ENCODE data around the gene RTCA.

DNA sequence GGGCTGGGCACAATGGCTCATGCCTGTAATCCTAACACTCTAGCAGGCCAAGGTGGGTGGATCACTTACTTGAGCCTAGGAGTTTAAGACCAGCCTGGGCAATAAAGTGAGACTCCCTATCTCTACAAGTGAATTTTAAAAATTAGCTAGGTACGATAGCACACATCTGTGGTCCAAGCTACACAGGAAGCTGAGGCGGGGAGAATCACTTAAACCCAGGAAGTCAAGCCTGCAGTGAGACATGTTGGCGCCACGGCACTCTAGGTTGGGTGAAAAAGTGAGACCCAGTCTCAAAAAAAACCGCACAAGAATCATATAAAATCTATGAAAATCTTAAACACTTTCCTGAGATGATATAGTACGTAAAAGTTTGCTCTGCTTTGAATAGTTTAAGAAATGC lies 46.6 kb upstream of the RTCA start:
- TF ChIP-seq BHLHE40 (IDR thresholded peaks at IDR 0.05; ENCODE audit: borderline replicate concordance) = no peak
- no peak for TF ChIP-seq FOXA1 (IDR thresholded peaks at IDR 0.05)
- TF ChIP-seq L3MBTL2 (conservative IDR thresholded peaks at IDR 0.05) = no peak
- no peak for TF ChIP-seq FOXM1 (IDR thresholded peaks at IDR 0.05; ENCODE audit: borderline replicate concordance)
- no peak for TF ChIP-seq CTBP1 (IDR thresholded peaks at IDR 0.05; ENCODE audit: borderline replicate concordance)
- TF ChIP-seq NFRKB (IDR thresholded peaks at IDR 0.05) = no peak
- TF ChIP-seq TARDBP (IDR thresholded peaks at IDR 0.05) = no peak
- TF ChIP-seq SUZ12 (IDR thresholded peaks at IDR 0.05) = no peak
- no peak for TF ChIP-seq LEF1 (IDR thresholded peaks at IDR 0.05; ENCODE audit: borderline replicate concordance)
- TF ChIP-seq HDGF (IDR thresholded peaks at IDR 0.05; ENCODE audit: borderline replicate concordance) = no peak
- no peak for TF ChIP-seq ZNF384 (IDR thresholded peaks at IDR 0.05)
- TF ChIP-seq SP1 (IDR thresholded peaks at IDR 0.05) = no peak
- TF ChIP-seq FOXK2 (IDR thresholded peaks at IDR 0.05) = no peak

All from HEK293T (cell line).